NCI-H187 (cell line): ENCODE results near the gene BID.

Experiments
- DNase-seq, 2 experiments: peaks; one replicate each; lab custom pipeline; 2025; lab: John Stamatoyannopoulos, UW

Gene BID

GRCh38 chr22:17738386-17739128 lies 35.7 kb downstream of the BID start:
- DNase-seq: no peak

- no peak for DNase-seq
These were observed 40.1 kb downstream of the BID start for GRCh38 chr22:17734187-17734586.

- no peak for DNase-seq
These were observed 40.8 kb downstream of the BID start for GRCh38 chr22:17733466-17733865.

GRCh38 chr22:17732251-17732854 lies 41.9 kb downstream of the BID start:
- DNase-seq: no peak

- no peak for DNase-seq
These were observed 44.7 kb downstream of the BID start for GRCh38 chr22:17729561-17729960.

- DNase-seq: no peak
These were observed 45.5 kb downstream of the BID start for GRCh38 chr22:17728786-17729185.

- no peak for DNase-seq
These were observed 47.1 kb downstream of the BID start for GRCh38 chr22:17726928-17727897.

- DNase-seq: no peak
These were observed 48.0 kb downstream of the BID start for GRCh38 chr22:17726006-17726927.

- DNase-seq: no peak
These were observed 48.8 kb downstream of the BID start for GRCh38 chr22:17725500-17725796.

GRCh38 chr22:17724678-17725499 lies 49.4 kb downstream of the BID start:
- DNase-seq: no peak

GRCh38 chr22:17724241-17724640 lies 50.0 kb downstream of the BID start:
- no peak for DNase-seq

GRCh38 chr22:17719911-17720310 lies 54.4 kb downstream of the BID start:
- DNase-seq: no peak

GRCh38 chr22:17717708-17718107 lies 56.6 kb downstream of the BID start:
- DNase-seq: no peak

GRCh38 chr22:17716529-17716928 lies 57.7 kb downstream of the BID start:
- DNase-seq: no peak

GRCh38 chr22:17712441-17712840 lies 61.8 kb downstream of the BID start:
- no peak for DNase-seq

- no peak for DNase-seq
These were observed 64.2 kb downstream of the BID start for GRCh38 chr22:17710023-17710422.

- no peak for DNase-seq
These were observed 66.7 kb downstream of the BID start for GRCh38 chr22:17707526-17707925.

GRCh38 chr22:17706947-17707346 lies 67.3 kb downstream of the BID start:
- no peak for DNase-seq

GRCh38 chr22:17705951-17706900 lies 68.0 kb downstream of the BID start:
- no peak for DNase-seq

- DNase-seq: no peak
These were observed 68.7 kb downstream of the BID start for GRCh38 chr22:17705546-17705945.
